GM12892 (cell line): ENCODE results near the gene RBMY1E. TPM values are rescaled to one million over a fixed set of nuclear protein-coding genes. Genes with fewer than 3 reads are reported as not detected.
"Not testable (repeated sequence)": the region's sequence is repeated elsewhere in the genome, so short reads cannot be mapped to it uniquely, and the experiment has no call there.

Experiments
- DNase-seq: peaks from one replicate; pipeline ENCODE4 v3.0.0; 2011; ENCODE audit not compliant: insufficient read length
- FAIRE-seq: peaks from 2 replicates; lab custom pipeline; 2011; peaks lifted over from hg19 to GRCh38; lab: Jason Lieb, UNC
- polyA plus RNA-seq: library from polyadenylated mRNA; unstranded; fragments of >200 nt; gene quantifications from one replicate; pipeline ENCODE4 v1.2.1, GENCODE V29; 2012; ENCODE audit warnings: missing spikeins, inconsistent platforms; ENCODE audit not compliant: missing spikeins

The RBMY1E gene
- not detected for polyA plus RNA-seq

GRCh38 chrY:21917932-21918331, at the start of gene RBMY1E:
RBMY1E (minus strand) TSS chrY:21918032; CDS start chrY:21916054, 1,978 bp downstream.
- not testable (repeated sequence) for FAIRE-seq, DNase-seq

GRCh38 chrY:21894426-21894825, 23.4 kb downstream of the RBMY1E start, which contains the start of gene RBMY1D:
RBMY1D (minus strand) TSS chrY:21894526; CDS start chrY:21892513, 2,013 bp downstream.
- DNase-seq, result not testable (repeated sequence)

GRCh38 chrY:21869407-21870076, 48.3 kb downstream of the RBMY1E start:
- not testable (repeated sequence) for DNase-seq, FAIRE-seq

More at GRCh38 chrY:21894426-21894825, 23.4 kb downstream of the RBMY1E start, which contains the start of gene RBMY1D:
- not testable (repeated sequence) for FAIRE-seq
